ENCODE data around the gene IL5RA. TPM values are rescaled to one million over a fixed set of nuclear protein-coding genes. Genes with fewer than 3 reads are reported as not detected.
A peak's percentile ranks its signal among the peaks of the same experiment; 100 is the strongest.

IL5RA gene
- total RNA-seq, 2 experiments from 2014 or later = not detected

DNA sequence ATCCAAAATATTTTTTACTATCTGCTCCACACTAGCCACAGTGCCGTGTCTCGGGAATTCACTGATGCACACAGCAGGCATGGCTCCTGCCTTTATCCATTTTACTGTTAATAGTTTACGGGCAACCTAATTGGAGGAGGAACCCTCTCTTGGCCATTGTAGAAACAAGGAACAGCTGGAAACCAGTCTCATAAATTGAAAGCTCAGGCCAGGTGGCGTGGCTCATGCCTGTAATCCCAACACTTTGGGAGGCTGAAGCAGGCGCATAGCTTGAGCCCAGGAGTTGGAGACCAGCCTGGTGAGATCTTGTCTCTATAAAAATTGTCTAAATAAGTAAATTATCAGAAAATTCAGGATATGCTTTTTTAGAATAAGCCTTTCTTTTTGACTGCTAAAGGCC, 39.0 kb downstream of the IL5RA start:
- Mint-ChIP-seq H3K4me3 (no peak overlapping the region), H3K36me3 (ENCODE audit: low read depth) (no peaks in the 10 kb centered on the region), H3K9me3 (no peaks in the 10 kb centered on the region), H3K27me3 (no peaks in the 10 kb centered on the region), H3K4me1 (no peaks in the 10 kb centered on the region), H3K27ac (no peak overlapping the region)
- POLR2A ChIA-PET = no interaction called here
- CTCF ChIA-PET = no interaction called here
- DNase-seq = no peak

DNA sequence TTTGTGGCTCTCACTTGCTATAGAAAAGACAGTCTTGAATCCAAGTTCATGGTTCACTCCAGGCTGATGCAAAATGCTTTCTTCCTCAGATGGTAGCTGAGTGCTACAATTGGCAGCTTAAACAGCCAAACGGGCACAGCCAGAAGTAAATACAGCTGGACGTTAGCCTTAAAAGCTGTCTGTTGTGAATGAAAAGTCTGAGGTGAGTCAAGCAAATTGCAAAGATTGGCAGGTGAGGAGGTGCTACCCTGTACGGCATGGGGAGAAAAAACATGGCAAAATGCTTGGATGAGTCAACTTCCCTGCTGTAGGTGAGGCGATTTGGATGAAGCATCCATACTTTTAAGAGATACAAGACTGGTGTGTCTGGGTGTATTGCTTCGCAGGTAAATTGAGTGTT, 40.5 kb downstream of the IL5RA start:
- no peaks in the 10 kb centered on the region for H3K36me3 Mint-ChIP-seq (ENCODE audit: low read depth)
- no peak overlapping the region for H3K4me3 Mint-ChIP-seq
- POLR2A ChIA-PET = no interaction called here
- H3K9me3 Mint-ChIP-seq = no peaks in the 10 kb centered on the region
- no peaks in the 10 kb centered on the region for H3K4me1 Mint-ChIP-seq
- H3K27ac Mint-ChIP-seq = no peak overlapping the region
- H3K27me3 Mint-ChIP-seq = no peaks in the 10 kb centered on the region
- DNase-seq = no peak
- CTCF ChIA-PET = no interaction called here

- Mint-ChIP-seq H3K27ac (no peak overlapping the region), H3K9me3 (no peaks in the 10 kb centered on the region), H3K4me1 (no peaks in the 10 kb centered on the region), H3K27me3 (no peaks in the 10 kb centered on the region), H3K36me3 (ENCODE audit: low read depth) (no peaks in the 10 kb centered on the region), H3K4me3 (no peak overlapping the region)
- ChIA-PET CTCF (no interaction called here), POLR2A (no interaction called here)
- DNase-seq = no peak
Measured at GRCh38 chr3:3068358-3068881, 41.8 kb downstream of the IL5RA start.

- Mint-ChIP-seq H3K27me3 (no peaks in the 10 kb centered on the region), H3K4me1 (no peaks in the 10 kb centered on the region), H3K4me3 (no peak overlapping the region), H3K9me3 (no peaks in the 10 kb centered on the region), H3K36me3 (ENCODE audit: low read depth) (no peaks in the 10 kb centered on the region), H3K27ac (no peak overlapping the region)
- POLR2A ChIA-PET = no interaction called here
- DNase-seq = no peak
- CTCF ChIA-PET = no interaction called here
Measured at GRCh38 chr3:3066910-3067309, 43.3 kb downstream of the IL5RA start.

GRCh38 chr3:3066378-3066777, 43.8 kb downstream of the IL5RA start:
- CTCF ChIA-PET = no interaction called here
- Mint-ChIP-seq H3K27me3 (no peaks in the 10 kb centered on the region), H3K4me1 (no peaks in the 10 kb centered on the region), H3K9me3 (no peaks in the 10 kb centered on the region), H3K27ac (no peak overlapping the region), H3K36me3 (ENCODE audit: low read depth) (no peaks in the 10 kb centered on the region), H3K4me3 (no peak overlapping the region)
- DNase-seq = no peak
- POLR2A ChIA-PET = no interaction called here

- H3K27ac Mint-ChIP-seq = no peak overlapping the region
- no peaks in the 10 kb centered on the region for H3K4me1 Mint-ChIP-seq
- ChIA-PET POLR2A (no interaction called here), CTCF (no interaction called here)
- no peaks in the 10 kb centered on the region for H3K27me3 Mint-ChIP-seq
- H3K36me3 Mint-ChIP-seq (ENCODE audit: low read depth) = no peaks in the 10 kb centered on the region
- no peak for DNase-seq
- H3K9me3 Mint-ChIP-seq = no peaks in the 10 kb centered on the region
- no peak overlapping the region for H3K4me3 Mint-ChIP-seq
Measured at GRCh38 chr3:3065876-3066275, 44.3 kb downstream of the IL5RA start.

GRCh38 chr3:3064297-3064696, 45.9 kb downstream of the IL5RA start:
- Mint-ChIP-seq H3K4me3 (no peak overlapping the region), H3K27ac (no peak overlapping the region), H3K36me3 (ENCODE audit: low read depth) (no peaks in the 10 kb centered on the region), H3K4me1 (no peaks in the 10 kb centered on the region), H3K9me3 (no peaks in the 10 kb centered on the region), H3K27me3 (no peaks in the 10 kb centered on the region)
- POLR2A ChIA-PET = no interaction called here
- CTCF ChIA-PET = interaction anchor here (0.6 kb wide), 1 partner anchor 26 kb away, joined by 5 read pairs; no protein-coding TSS in a partner anchor
- DNase-seq = no peak

DNA sequence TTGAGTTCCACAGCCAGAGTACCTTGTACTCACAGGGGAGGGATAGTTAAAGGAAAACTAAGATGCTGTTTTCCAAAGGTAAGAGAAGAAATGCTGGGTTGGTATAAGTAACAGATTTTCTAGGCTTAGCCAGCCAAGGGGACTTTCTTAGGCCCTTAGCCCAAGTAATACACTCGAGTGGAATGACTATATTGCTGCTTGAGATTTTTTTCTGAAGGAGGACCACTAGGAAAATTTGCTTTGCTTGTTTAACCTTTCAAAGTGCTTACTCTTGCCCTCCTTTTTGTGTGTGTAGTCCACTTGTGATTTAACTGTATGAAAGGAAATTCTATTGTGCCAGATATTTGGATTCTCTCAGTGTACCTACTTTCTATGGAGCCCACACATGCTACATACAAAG, 50.5 kb downstream of the IL5RA start:
- no peak for DNase-seq
- no peaks in the 10 kb centered on the region for H3K36me3 Mint-ChIP-seq (ENCODE audit: low read depth)
- CTCF ChIA-PET = no interaction called here
- H3K27me3 Mint-ChIP-seq = no peaks in the 10 kb centered on the region
- H3K4me3 Mint-ChIP-seq = no peak overlapping the region
- POLR2A ChIA-PET = no interaction called here
- H3K4me1 Mint-ChIP-seq = no peaks in the 10 kb centered on the region
- H3K9me3 Mint-ChIP-seq = no peaks in the 10 kb centered on the region
- no peak overlapping the region for H3K27ac Mint-ChIP-seq

- Mint-ChIP-seq H3K4me3 (no peak overlapping the region), H3K4me1 (no peaks in the 10 kb centered on the region), H3K9me3 (no peaks in the 10 kb centered on the region), H3K27me3 (no peaks in the 10 kb centered on the region), H3K27ac (no peak overlapping the region), H3K36me3 (ENCODE audit: low read depth) (no peaks in the 10 kb centered on the region)
- ChIA-PET CTCF (no interaction called here), POLR2A (no interaction called here)
- no peak for DNase-seq
Measured at GRCh38 chr3:3053974-3054373, 56.2 kb downstream of the IL5RA start.

GRCh38 chr3:3038201-3038991, 71.8 kb downstream of the IL5RA start:
- CTCF ChIA-PET = no interaction called here
- no peak overlapping the region for H3K4me3 Mint-ChIP-seq
- H3K27ac Mint-ChIP-seq = no peak overlapping the region

GRCh38 chr3:3037156-3037555, 73.0 kb downstream of the IL5RA start:
- Mint-ChIP-seq H3K36me3 (ENCODE audit: low read depth) (no peaks in the 10 kb centered on the region), H3K9me3 (no peaks in the 10 kb centered on the region), H3K4me3 (no peak overlapping the region), H3K27me3 (peaks cover 2% of the 10 kb centered on the region), H3K4me1 (no peaks in the 10 kb centered on the region), H3K27ac (no peak overlapping the region)
- ChIA-PET POLR2A (no interaction called here), CTCF (no interaction called here)
- DNase-seq = no peak

More at GRCh38 chr3:3038201-3038991, 71.8 kb downstream of the IL5RA start:
- H3K4me1 Mint-ChIP-seq = no peaks in the 10 kb centered on the region
- H3K27me3 Mint-ChIP-seq = peaks cover 2% of the 10 kb centered on the region
- no peaks in the 10 kb centered on the region for H3K9me3 Mint-ChIP-seq
- no peaks in the 10 kb centered on the region for H3K36me3 Mint-ChIP-seq (ENCODE audit: low read depth)
- DNase-seq = no peak
- POLR2A ChIA-PET = no interaction called here

DNA sequence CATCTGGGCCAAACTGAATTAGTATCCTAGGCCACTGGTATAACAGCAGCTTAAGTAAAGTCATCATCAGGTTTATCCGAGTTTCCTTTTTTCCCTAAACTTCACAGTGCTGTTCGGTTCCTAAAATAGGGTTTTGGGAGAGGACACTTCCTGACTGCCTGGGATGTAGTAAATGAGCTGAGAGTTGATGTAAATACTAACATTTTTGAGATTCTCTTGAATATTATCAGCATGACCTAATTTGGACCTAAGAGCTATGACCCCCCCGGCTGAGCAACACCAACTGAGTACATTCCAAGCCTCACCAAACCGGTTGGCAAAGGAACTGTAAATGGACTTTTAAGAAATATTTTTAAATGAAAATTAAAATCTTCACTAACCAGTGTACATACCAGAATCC, 78.8 kb downstream of the IL5RA start:
- H3K9me3 Mint-ChIP-seq = no peaks in the 10 kb centered on the region
- peaks cover 17% of the 10 kb centered on the region for H3K4me1 Mint-ChIP-seq
- DNase-seq = no peak
- peaks cover 2% of the 10 kb centered on the region for H3K27me3 Mint-ChIP-seq
- no peak overlapping the region for H3K4me3 Mint-ChIP-seq
- CTCF ChIA-PET = no interaction called here
- no peaks in the 10 kb centered on the region for H3K36me3 Mint-ChIP-seq (ENCODE audit: low read depth)
- no peak overlapping the region for H3K27ac Mint-ChIP-seq
- POLR2A ChIA-PET = no interaction called here

DNA sequence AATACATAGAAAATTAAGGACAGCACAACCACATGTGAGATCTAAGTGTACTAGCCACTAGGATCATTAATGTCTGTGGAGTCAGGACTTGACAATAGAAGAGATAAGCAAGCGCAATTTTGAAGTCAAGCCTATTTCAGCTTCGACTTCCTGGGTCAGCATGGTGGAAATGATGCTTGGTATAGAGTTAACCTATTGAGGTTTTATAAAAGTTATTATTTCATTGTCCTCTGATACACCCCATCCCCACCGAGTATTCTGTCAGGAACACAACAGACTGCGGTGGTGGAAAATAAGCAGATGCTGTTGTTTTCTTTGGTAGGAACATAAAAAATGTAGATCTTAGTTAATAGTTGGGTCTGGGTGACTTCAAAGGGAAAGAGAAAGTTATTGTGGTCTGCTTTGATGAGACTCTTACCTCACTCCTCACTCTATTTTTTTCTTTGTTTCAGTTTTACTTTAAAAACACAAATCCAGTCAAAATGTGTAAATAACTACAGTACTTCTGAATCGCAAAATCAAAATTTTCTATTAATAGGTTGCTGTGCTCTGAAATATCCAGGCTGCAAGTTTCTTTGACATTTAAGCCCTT, 82.1 kb downstream of the IL5RA start:
- Mint-ChIP-seq H3K27me3 (peaks cover 11% of the 10 kb centered on the region), H3K4me1 (peaks cover 17% of the 10 kb centered on the region), H3K36me3 (ENCODE audit: low read depth) (no peaks in the 10 kb centered on the region), H3K27ac (peak overlapping the region; percentile 65), H3K9me3 (no peaks in the 10 kb centered on the region), H3K4me3 (no peak overlapping the region)
- CTCF ChIA-PET = interaction anchor here (1.5 kb wide), 1 partner anchor 144 kb away, joined by 4 read pairs; no protein-coding TSS in a partner anchor
- POLR2A ChIA-PET = no interaction called here
- DNase-seq = peak; percentile 7
